CD4-positive, alpha-beta T cell treated with Interleukin-21 for 1 hour (primary cell): ENCODE measurements around the gene CCNG2.

Experiments used
- DNase-seq: peaks from one replicate; pipeline ENCODE4 v3.0.0-alpha.2; 2020

CCNG2 gene

DNA sequence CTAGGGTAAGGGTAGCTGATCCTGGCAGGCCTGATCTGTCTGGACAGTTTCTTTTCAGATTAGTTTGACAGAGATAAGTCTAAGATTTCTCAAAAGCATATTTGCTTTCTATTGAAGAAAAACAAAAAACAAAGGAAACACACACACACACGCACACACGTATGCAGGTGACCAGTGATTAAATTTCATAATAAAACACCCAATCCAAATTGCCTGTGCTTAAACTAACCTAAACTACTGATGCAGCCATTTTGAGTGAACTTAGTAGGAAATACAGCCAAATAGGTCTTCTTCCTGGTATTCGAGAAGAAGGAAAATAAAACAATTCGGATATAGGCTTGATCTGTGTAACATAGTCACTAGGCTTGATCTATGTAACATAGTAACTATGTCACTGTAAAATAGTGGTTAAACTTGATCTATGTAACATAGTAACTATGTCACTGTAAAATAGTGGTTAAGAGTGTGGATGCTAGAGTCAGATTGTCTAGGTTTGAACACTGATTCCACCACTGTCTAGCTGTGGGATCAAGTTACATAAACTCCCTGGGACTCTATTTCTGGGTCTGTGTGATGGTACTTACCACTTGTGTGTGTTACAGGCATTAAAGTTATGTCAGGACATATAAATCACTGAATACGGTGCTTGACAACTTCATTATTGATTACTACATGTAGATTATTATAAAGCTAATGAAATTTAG lies 9.8 kb upstream of the CCNG2 start:
- DNase-seq, result no peak

DNA sequence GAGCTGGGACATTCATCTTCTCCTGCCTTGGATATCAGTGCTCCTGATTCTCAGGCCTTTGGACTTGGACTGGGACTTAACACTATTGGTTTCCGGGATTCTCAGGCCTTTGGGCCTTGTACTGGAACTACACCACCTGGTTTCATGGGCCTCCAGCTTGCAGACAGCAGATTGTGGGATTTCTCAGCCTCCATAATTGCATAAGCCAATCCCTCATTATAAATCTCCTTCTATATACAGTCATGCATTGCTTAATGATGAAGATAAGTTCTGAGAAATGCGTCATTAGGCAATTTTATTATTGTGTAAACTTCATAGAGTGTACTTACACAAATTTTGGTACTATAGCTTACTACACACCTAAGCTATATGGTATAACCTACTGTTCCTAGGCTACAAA lies 8.9 kb upstream of the CCNG2 start:
- DNase-seq, result no peak

DNA sequence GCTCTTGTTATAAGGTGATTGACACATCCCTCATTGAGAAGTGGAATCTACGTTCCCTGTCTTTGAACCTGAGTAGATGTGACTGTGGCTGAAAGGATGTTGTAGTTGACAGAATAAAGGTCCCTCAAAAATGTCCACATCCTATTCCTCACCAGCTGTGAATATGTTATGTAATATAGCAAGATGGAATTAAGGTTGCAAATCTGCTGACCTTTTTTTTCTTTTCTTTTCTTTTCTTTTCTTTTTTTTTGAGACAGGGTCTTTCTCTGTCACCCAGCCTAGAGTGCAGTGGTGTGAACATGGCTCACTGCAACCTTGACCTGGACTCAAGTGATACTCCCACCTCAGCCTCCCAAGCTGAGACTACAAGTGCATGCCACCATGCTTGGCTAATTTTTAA lies 7.2 kb upstream of the CCNG2 start:
- no peak for DNase-seq

DNA sequence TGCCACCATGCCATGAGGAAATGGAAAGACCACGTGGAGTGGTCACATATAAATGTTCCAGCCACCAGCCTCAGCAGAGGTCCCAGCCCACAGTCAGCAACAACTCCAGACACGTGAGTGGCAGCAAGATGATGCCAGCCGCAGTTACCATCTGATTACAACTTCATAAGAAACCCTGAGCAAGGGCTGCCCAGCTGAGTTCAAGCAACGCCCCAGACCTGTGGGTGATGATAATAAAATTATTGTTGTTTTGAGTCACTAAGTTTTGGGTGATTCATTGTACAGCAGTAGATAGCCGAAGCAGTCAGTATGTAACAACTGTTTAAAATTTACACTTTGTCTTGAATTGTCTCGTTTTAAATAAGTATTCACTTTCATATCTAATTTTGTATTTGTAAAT lies 5.8 kb upstream of the CCNG2 start:
- DNase-seq, result no peak

DNA sequence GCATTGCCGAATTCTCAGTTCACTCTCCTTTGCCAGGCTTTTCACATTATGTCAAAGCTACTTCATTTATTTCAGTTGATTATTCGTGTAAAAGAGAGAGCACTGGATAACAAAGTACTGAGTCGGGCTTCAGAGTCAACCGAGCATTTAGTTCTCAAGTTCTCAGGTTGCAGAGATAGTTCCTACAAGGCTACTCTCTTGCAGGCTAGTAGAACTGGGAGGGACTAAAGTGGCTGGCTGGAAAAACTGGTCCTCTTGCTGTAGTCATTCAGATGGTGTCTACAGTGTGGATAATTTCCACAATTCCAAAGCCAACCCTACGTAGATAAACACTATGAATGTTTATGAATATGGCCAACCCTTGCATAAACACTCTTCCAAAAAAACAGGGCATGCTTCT lies 4.6 kb upstream of the CCNG2 start:
- DNase-seq, result no peak

DNA sequence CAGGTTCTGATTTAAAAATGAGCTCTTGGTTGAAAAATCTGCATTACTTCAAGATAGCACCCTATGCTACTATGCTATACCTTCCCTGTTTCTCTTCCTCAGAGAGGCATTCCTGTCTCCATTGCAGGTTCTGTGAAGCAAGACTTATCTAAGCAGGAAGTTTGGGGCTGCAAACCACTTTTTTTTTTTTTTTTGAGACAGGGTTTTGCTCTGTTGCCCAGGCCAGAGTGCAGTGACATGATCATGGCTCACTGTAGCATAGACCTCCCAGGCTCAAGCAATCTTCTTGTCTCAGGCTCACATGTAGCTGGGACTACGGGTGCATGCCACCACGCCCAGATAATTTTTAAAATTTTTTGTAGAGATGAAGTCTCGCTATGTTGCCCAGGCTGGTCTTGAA lies 4.0 kb upstream of the CCNG2 start:
- no peak for DNase-seq

DNA sequence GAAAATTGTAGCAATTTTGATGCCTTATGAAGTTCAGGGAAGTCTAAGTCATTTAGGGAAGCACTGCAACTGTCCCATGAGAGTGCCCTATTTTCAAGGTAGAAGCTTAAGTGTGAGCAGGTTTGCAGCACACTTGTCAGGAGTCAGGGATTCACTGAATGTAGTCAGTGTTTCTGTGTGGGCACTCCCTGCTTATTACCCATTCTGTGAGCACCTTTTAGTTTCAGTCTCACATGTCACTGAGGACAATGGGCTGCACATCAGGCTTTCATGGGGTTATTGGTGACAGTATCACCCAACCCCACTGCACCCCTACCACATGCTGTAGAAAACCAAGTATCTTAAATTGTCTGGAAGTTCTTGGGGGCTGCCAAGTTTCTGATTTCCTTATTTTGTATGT lies 2.9 kb upstream of the CCNG2 start:
- DNase-seq, result no peak

DNA sequence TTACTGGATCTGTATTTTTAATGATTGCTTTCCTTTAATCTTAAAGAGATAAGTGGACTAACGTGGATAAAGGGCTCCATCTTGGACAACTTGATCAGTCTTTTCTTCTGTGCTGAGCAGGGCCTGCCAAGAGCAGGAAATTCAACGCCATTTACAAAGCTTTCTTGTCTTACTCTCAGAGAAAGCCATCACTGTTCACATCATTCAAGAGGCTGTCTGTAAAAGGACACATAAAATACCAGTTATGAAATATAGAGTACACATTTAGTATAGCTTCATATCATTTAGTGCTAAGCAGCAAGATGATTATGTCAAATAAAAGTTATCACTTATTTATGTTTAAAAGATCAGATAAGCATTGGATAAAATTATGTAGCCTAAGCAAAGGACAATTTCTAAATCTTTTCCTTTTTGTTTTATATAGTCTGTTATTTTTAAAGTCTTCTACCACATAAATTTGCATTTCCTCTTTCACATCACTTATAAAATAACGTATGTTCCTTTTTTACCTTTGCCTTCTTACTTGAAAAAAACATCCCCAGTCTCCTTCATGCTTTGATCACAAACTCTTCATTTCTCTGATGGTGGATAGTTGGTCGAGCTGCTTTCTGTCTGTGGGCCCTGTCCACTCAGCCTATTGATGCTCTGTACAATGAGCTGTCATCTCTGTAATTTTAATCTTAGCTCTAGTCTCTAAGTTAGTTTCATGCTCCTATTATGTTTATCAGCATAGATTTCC lies 2.1 kb upstream of the CCNG2 start:
- no peak for DNase-seq

DNA sequence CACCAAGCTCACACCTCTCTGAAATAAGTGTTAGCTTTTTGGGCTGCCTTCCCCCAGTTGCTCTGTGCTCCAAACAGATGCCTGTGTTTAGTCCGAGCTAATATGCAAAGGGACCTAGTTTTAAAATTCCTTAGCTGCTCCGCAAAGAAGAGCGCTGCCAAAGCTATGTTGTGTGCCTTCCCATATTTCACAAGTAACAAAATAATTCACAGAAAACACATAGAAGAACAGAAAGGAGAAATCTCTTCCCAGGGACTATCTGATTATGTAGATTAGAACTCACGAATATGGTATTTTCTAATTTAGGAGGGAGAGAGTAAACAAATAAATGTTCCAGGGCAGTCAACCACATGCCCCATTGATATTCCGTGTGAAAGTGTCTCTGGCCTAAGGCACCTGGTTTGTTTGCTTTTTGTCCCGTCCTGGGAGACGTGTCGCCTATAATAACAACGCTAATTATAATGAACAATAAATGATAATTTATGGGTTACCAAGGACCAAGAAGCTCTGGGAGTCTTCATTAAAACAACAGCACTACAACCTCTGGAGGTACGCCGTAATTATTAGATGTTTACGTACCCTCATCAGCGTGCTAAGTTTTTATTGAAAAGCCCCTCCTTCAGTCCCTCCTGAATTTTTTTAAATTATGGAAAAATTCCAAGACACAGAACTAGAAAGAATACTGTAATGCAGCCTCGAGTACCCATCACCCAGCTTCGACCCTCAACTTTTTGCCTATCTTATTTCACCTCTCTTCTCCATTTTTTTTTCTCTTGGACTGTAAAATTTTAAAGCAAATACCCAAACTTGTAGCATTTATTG lies 1.2 kb upstream of the CCNG2 start:
- DNase-seq, result no peak

DNA sequence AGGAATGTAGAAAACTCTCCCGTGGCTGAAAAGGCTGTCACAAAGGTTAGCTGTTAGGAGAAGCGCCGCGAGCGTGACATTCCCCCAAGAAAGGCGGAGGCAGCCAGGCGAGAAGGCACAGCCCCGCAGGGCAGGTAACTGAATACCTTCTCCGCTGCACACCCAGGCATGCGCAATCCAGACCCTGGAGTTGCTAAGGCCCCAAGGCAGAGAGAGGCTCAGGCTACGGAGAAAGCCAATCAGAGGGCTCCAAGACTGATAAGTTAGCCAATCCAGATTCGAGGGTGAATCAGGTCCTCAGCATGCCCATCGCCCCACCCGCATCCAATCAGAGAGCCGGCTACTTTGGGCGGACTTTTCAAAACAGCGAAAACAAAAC lies 485 bp upstream of the CCNG2 start:
- peak; percentile 100 for DNase-seq

DNA sequence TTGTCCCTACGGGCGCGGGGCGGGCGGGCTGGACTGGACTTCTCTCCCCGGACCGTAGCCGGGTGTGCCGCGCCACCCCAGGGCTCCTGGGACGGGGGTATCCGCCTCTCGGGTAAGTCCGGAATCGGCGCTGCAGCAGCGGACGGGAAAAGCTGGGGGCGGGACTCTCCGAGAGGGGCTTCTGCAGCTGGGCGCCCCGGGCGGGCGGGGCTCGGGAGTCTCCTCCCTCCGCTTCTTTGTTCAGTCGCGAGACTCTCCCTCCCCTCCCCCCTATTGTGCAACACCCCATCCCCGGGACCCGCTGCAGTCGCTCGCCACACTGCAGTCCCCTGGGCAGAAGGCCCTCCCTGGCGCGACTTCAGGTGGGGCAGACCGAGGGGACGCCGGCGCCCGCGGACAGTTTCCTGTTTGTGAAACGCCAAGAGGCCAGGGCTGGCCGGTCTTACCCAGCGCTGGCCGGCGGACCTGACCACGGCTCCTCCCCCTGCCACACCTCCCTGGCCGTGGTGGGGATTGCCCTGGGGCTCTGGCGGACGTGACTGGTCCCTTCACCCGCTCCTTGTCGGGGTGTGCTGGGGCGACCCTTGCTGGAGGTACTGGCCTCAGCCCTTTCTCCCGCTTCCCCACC lies 966 bp downstream of the CCNG2 start:
- DNase-seq, result peak; percentile 80

DNA sequence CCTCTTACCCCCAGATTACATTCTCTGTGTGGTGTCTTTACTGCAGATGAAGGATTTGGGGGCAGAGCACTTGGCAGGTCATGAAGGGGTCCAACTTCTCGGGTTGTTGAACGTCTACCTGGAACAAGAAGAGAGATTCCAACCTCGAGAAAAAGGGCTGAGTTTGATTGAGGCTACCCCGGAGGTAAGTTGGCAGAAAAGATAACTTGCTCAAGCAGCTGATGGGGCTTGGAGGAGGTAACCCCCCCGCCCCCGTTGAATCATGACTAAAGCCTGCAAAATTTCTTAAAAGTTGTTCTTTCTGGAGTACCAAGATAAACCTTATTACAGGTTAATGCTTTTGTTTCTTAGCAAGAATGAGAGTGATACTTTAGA lies 1.5 kb downstream of the CCNG2 start:
- DNase-seq, result no peak

DNA sequence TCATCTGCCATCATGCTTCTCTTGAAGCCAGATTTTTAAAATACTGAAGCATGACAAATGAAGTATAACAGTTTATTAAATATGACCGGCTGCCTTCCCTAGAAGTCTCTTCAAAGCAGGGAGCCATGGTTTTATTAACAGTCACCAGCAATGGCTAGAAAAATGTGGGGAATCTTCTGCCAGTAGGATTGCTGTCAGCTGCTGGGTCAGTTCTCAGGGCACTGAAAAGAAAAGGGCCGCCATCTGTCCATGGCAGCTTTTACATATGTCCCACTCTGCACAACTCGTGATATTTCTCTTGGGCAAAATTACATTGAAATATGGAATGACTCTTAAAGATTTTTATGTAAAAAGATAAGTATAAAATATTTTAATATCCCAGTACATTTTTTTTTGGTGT lies 2.8 kb downstream of the CCNG2 start:
- DNase-seq, result no peak

DNA sequence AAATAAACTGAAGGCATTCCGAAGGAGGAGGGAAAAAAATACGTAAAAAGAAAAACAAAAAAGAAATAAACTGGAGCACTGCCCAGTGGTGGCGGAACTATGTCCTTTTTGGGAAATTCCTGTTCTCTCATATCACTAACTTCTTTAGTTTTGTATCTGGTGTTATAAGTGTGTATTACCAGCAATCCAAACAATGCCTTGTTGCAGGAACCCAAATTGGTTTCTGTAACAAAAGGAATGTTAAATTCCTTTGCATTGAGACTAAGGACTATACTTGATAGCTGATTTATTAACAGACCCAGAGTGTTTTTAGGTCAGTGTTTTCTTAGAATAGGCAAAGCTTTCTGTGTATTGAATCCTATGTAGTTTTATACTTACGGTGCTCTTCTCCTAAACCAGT lies 6.6 kb downstream of the CCNG2 start:
- no peak for DNase-seq

DNA sequence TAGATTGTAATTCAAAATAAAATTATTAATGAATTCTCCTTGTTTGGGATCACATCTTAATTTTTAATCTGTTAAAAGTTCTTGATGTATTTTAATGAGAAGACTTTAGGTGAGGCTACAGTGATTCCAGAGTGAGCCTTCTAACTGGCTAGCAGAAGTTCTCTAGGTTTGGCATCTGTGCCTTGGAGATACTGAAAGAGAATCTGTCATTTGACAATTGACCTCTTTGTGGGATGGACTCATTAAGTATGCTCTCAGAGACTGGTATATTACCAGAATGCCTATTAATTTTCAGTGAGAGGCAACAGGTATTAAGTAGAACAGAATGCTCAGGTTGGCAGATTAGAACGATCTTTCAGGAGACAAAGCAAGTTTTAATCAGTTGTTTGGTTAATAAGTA lies 10.2 kb downstream of the CCNG2 start:
- no peak for DNase-seq

DNA sequence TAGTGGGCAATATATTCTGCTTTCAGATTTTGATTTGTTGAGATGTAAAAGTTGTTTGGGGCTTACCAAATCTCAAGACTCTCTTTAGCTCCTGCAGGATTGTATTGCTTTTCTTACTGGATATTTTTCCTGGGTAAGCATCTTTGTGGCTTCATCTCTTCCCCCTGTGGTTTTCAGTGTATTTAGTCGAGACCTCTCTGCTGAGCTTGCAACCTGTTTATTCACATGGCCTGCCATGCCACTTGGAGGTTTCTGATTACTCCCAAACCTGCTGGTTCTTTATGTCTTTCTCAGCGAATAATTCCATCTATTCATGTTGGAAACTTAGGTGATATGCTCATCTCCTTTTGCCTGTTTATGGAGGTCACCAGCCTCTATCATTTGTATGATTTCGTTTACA lies 10.9 kb downstream of the CCNG2 start:
- no peak for DNase-seq

DNA sequence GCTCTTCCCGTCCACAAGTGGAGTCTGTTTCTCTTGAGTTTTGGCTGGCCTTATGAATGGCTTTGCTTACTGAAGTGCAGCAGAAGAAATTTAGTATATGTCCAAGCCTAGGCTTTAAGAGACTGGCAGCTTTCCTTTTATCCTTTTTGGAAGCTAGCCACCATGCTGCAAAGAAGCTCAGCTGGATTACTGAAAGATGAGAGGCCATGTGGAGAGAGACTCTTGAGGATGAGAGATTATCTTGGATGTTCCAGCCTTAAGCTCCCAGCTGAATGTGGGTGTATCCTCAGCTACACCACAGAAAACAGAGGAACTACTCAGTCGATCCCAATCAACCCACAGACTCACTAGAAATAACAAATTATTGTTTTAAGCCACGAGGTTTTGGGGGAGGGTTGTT lies 12.5 kb downstream of the CCNG2 start:
- DNase-seq, result no peak

DNA sequence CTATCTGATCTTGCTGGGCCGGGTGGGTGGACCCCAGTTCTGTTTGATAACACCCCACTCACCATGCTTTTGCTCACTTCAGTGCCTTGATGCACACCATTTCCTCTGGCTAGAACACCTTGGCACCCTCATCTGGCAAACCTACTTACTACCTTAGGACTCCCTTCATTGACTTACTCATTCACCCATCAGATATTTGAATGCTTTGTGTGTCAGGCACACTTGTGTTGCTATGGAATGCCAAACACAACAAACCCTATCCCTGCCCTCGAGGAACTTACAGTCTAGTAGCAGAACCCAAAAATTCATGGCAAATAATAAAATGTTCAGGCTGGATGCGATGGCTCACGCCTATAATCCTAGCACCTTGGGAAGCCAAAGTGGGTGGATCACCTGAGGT lies 13.9 kb downstream of the CCNG2 start:
- no peak for DNase-seq

DNA sequence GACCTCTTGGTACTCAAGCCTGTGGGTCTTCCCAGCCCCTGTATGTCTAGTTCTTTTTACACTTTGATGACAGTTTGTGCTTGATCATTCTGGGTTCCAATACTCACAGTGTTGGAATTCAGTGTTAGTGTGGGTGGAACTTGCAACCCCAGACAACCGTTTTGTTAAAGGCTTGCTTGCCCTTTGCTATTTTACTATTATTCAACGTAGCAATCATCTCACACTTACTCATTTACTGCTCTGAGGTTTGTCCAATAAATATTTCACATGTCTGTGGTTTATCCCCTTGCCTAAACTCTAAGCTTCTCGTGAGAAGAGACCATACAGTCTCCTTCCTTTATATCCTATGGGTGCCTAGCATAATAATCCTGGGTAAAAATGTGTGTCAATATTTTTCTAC lies 15.3 kb downstream of the CCNG2 start:
- no peak for DNase-seq

DNA sequence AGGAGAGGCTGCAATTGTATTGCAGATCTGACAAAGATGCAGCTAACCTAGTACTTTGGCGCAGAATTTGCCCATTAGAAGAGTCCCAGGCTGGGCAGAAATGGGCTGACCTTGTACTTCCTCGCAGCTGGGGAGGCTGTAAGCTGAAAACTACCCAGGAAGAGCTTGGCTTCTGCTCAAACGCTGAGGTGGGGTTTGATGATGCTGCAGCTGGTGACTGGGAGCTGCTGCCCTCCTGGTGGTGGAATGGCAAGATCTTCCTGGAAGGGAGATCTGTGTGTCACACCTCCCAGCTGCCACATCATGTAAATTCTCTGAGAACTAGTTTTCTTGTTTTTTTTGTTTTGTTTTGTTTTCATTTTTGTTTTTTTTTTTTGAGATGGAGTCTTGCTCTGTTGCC lies 17.4 kb downstream of the CCNG2 start:
- no peak for DNase-seq

DNA sequence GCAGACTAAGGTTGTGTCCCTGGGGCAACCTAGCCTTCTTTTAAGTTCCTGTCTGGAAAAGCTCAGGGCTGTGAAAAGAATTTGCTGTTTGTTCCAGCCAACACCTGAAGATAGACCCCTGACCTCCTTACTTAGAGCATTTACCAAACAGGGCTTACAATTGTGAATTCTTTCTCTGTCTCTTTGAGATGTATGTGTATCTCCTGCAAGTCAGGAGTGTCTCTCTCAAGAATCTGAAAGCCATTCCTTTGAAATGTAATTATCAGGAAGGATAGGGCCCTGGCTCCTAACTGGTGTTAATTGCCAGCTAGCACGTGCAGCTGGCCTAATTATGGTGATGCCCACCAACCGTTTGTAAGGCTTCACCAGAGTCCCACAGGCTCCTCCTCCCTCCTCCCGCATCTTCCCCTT lies 18.2 kb downstream of the CCNG2 start:
- DNase-seq, result no peak

DNA sequence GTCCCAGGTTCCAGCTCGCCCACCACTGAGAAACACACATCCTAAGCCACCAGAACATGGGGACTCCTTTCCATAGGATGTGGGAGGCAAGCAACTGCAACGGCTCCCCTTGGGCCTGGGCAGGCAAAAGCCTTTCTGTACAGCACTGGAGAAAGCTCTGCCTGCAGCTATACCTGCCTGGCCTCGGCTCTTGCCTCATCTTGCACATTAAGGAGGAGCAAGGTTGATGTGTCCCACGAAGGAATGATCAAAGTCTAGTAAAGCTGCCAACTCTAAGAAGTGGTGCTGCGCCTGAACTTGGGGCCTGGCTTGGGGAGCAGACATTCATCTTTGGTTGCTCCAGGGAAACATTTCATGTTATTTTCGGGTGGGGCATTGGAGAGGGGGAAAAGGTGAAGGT lies 19.6 kb downstream of the CCNG2 start:
- DNase-seq, result no peak

DNA sequence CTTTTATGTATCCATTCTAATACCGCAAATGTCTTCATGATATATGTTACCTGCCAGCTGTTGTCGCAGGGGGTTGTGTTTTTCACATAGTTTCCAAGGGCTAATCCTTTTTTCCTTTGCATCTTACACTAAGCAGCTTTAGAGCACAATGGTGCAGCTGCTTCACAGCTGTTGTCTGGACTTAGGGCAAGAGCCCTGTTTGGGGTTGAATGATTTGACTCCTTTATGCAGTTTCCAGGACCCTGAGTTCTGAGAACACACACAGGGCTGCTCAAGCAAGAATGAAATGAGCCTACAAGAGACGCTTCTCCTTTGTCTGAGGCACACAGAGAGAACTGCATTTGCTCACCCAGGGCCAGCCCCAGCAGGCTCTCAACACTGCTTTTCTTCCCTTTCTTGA lies 20.2 kb downstream of the CCNG2 start:
- DNase-seq, result no peak

DNA sequence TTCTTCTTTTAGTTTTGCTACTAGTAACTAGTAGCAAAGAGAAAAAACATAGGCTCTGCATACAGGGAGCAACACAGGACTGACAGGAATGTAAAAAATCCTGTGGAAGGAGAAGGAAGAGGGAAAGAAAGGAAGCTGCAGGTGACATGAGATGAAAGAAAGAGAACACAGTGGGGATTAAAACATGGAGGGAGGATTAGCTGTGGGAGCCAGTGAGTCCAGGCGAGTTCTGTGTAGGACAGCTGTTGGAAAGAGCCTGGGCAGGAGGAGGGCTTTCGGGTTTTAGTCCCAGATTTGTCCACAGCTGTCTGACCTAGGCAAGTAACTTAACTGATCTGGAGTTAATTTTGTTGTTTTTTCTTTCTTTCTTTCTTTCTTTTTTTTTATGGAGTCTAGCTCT lies 21.6 kb downstream of the CCNG2 start:
- no peak for DNase-seq
